GM19240 (cell line): ENCODE results near the gene DNAJC5G.
"Not testable (repeated sequence)": the region's sequence is repeated elsewhere in the genome, so short reads cannot be mapped to it uniquely, and the experiment has no call there.

ENCODE experiments used
- DNase-seq: peaks from one replicate; pipeline ENCODE4 v3.0.0; 2011; ENCODE audit warnings: low spot score; ENCODE audit not compliant: insufficient read length

Gene DNAJC5G

DNA sequence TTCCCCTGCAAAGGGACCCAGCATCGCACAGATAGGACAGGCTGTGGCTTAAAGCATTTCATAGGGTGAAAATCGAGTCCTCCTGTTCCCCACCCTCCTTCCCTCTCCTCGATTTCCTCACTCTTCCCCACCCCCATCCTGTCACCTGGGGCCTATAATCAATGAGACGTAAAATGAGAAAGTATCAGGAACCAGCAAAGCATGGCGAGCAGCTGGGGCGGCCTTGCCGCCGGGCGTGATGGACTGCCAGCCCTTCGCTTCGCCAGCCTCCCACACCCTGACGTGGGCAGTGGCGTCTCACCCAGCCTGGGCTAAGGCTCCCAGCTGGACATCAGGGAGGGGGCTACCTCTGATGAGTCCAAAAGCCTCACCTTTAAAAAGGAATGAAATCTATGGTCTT, 23.5 kb upstream of the DNAJC5G start:
- DNase-seq: no peak

DNA sequence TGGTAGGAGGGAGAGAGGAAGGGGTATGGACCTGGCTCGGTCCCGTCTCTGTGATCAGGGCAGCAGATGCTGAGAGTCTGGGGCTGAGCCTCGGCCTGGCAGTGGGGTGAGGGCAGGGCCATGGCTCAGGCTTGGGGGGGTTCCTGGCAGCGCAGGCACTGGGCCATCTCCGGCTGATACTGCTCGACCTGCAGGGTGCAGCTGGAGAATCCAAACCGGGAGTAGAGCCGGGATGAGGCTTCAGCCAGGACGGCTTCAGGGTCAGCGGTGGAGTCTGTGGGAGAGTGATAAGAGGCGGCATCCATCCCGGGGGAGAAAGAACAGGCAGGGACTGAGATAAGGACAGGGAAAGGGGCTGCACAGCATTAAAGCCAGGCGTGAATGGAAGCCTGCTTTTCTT, 20.0 kb upstream of the DNAJC5G start:
- DNase-seq: no peak

DNA sequence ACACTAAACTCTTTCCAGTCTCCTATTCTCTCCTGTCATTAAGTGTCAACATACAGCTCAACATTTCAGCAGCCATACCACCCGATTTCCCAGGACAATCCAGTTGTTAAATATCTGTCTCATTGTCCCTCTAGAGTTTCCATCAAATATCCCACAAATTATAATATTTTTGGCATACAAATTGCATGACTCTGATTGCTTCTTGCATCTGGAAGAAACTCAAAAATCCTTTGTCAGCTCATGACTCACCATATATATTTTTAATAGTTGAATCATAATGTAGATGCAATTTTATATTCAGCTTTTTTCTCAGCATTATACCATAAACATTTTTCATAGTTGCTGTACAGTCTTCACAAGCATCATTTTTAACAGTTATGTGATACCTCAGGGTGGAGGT, 19.6 kb upstream of the DNAJC5G start:
- DNase-seq: no peak

DNA sequence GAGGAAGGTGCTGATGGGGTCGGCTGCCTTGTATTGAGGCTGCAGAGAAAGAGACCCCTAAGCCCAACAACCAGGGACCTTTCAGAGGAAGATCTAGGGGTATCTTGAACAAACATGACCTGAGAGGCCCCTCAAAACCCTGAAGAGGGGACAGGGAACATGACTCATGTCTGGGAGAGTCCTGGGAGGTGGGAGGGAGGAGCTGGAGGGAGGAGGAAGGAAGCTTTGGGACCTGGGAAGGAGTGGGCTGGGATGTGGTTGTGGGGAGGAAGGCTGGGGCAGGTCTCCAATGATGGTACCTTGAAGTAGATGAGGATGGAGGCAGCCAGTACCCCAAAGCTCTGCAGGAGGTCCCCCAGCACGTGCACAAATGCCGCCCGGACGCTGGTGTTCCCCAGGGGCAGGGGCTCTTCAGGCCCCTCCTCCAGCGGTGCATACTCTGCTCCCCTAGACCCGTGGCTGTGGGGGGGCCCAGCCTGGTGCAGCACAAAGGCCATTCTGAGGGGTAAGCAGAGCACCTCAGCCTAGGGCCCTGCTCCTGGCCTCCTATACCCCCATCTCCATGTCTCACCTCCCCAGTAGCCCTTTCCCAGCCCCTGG, 18.3 kb upstream of the DNAJC5G start:
- DNase-seq: no peak

DNA sequence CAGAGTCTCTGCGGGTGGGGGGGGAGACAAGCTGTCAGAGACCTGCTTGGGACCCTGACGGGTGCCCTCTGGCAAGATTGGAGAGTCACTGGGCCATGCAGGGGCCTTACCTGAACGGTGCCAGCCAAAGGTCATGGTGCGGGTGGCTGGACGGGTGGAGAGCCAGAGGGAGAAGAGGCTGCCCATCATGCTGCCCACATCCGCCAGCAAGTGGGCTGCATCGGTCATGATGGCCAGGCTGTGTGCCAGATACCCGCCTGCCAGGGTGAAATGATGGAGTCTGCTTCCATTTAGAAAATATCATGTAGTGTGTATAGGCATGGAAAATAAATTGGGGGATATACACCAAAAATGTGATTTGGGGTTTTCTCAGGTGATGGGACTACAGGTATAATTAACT, 17.2 kb upstream of the DNAJC5G start:
- DNase-seq: no peak

DNA sequence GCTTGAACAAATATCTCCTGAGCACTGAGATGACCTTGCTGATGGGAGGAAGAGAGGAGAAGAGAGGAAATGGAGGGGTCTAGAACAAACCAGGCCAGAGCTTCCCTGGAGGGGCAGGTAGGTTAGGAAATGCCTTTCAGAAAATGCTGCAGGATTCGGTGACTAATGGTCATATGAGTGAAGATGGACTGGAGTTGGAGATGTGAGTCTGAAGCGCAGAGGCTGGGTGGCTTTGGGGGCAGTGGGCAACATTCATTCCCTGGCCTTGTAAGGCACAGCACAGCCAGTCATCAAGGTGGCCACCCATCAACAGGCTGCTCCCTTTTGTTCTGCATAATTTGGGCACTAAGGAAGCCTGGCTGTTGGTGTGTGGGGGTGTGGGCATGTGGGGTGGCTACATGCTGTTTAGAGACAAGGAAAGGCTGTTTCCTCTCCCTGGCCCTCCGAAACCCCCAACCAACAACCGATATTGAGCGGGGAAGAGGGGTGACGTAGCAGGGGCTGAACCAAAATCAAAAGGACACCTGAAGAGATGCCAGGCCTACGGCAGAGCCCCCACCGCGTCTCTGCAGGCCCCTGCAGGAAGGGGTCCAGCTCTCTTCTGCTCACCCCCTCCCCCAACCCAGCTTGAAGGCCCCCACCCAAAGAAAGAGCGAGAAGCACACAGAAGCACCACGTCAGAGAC, 13.8 kb upstream of the DNAJC5G start:
- DNase-seq: no peak

DNA sequence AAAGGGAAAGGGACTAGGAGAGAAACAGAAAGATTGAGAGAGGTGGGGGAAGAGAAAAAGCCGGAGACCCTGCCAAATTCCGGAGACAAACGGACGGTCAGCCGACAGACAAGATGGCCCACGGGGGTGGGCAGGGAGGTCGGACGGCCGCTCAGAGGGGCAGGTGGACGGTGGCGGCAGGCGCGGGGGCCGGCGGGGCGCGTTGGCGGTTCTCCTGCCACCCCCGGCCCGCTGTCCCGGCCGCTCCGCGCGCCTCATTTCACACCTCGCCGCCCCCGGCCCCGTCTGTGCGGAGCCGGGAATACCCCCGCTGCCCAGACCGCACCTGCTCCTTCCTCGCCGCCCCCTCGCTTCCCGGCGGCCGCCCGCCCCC, 13.3 kb upstream of the DNAJC5G start:
- DNase-seq: no peak

DNA sequence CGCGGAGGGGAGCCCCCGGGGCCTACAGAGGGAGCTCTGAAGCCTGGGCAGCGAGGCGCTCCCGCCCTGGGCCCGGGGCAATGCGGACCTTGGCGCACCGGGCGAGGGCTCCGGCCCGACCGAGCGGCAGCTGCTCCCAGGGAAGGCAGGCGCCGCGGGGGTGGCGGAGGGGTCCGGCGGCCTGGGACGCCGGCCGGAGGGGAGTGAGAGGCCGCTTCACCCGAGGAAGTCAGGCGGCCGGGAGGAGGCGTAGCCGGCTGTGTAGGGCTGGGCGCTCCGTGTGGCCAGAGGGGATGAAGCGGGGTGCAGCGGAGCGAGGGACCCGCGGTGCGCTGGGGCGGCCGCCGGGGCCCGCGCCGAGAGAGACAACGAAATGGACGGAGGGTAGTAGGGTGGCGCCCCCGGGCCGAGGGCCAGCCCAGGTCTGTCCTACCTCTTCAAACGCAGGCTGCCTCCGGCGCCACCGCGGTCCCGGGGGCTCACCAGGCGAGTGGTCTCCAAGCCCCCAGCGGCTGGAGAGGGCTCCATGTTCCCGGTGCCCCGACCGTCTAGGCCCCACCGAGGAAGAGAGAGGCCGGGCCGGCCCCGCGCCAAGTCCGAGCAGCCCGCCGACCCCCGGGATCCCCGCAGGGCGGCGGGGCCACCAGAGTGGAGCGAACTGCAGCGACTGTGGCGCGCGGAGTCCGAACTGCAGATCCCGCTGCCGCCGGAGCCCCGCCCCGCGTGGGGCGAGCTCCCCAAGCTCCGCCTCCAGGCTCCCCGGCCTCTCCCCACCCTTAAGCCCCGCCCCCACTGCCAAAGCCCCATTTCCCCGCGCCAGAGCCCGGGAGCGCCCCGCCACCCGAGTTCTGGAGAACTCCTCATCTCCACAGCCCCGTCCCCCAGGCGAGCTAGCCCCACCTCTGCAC, 12.6 kb upstream of the DNAJC5G start, which contains the start of gene SLC30A3:
SLC30A3 (minus strand) TSS at position 669 of the 908 bp plus-strand sequence; CDS start at position 528, 141 bp downstream.
- DNase-seq: peak; percentile 78

DNA sequence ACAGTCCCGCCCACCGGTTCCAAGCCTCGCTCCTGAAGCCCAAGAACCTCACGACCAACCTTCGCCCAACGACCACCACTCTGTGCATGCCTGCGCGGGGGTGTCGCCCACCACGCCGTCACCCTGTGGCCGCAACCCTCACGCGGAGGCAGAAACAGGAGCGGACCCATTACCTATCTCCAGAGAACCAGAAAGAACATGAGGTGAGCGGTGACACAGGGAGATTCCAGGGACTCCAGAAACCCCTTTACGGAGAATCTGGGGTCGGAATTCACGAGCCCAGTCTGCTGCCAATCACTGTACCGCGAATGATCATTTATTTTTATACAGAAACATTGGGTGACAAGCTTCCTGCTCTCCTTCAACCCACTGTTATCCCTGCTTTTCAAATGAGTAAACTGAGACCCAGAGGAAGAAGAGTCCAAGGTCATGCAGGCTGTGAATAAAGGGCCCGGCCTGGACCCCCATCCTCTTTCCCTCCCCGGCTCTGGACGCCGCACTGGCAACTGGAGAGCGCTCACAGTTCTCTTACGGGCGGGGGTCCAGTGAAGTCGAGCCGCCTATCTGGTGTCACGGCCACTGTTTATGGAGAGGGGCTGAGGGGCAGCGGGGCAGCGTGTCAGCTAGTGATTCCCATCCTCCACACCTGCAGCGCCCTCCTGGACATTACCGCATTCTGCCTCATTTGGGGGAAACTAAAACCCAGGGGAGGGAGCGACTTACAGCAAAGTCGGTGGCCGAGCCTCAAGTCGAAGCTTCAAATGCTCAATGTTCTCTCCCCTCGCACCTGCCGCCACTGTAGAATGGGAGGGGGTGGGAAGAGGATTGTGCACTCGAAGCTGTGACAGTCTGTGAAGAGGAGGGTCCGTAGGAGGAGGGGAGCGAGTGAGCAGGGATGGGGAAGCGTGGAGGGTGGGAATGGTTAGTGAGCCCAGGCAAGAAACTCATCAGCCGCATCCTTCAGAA, 11.7 kb upstream of the DNAJC5G start:
- DNase-seq: no peak

DNA sequence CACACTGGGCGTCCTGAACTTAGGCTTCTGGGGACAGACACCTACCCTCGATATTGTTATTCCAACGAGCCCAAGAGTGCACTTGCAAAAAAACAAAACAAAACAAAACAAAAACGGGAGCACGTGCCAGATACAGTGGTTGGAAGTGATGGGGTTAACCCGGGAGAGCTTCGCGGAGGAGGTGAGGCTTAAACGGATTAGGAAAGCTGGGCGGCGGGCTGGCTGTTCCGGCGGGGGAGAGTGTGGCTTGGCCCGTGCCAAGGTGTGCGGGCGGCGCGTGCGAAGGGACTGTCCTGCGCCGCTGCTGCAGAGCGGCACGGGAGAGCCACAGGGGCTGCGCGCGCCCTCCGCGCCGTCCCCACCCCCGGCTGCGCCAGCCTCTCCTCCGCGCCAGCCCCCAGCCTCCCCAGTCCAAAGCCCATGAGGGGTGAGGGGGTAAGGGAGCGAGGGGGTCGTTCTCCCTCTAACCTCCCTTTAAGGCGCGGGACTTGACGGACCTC, 10.9 kb upstream of the DNAJC5G start:
- DNase-seq: no peak

DNA sequence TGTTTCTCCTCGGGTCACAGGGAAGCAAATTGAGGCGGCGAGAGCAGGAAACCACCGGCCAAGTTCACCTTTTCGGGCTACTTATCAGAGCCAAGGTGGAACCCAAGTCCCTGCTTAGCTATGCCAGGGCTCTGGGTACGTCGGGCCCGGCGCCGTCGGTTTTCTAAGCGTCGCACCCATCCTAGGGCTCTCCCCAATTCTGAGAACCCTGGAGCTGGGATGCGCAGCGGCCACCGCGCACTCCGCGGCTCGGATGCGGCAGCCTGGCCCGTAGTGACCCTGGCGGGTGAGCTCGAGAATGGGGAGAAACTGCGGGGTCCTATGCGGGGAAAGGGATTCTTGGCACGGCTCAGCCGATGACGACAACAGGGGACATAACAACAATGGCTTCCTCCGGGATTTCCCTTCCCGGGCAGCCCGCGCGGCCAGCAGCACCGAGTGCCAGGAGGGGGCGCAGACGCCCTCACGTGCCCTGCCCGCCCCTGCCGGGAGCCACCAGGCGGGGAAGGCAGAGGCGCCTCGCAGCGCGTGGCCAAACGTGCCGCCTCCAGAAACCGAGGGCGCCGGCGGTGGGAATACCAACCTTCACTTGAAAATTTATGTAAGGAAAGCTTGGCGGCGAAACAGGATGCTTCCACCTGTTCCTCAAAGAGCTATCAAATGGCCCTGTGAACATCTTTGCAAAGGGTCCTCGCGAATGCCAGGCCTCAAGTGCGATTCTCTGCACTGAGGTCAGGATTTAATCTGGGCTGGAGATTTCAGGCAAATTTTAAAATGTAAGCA, 10.3 kb upstream of the DNAJC5G start:
- peak; percentile 55 for DNase-seq

DNA sequence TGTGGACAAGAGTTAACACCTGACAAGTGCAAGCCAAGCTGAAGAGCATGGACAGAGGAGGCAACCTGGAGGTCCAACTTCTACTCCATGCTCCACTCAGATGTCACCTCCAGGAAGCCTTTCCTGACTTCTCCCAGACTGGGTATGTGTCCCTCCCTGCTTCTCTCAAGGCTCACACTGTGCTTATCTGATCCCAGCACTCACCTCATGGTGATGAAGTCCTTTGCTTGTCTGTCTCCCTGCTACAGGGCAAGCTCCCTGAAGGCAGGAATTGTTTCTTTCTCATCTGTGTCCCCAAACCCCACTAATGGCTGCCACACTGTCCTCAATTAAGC, 9.7 kb upstream of the DNAJC5G start:
- no peak for DNase-seq

DNA sequence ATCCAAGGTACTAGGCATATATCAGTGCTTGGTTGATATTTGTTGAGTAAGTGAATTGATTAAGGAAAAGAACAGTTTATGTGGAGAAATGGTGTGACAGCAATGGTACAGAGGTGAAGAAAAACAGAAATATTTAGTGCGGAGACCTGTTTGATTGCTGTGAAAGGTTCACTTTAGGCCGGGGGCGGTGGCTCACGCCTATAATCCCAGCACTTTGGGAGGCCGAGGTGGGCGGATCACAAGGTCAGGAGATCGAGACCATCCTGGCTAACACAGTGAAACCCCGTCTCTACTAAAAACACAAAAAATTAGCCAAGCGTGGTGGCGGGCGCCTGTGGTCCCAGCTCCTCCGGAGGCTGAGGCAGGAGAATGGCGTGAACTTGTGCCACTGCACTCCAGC, 6.9 kb upstream of the DNAJC5G start:
- DNase-seq: not testable (repeated sequence)

DNA sequence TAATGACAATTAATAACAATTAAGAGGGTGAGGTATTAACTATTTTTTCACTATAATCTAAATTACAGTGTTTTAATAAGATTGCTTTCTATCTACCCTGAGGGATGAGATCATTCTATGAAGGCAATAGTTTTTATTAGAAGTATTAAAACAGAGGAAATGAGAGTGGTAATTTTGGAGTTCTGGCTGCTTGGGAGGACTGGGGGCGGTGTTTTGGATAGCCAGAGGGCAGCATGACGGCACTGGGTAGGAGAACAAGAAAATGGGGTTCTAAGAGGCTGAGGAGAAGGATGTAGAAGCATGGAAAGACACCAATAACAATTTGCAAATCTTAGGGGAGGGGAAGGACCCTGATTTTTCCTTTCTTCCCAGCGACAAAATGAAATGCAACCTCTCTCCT, 5.1 kb upstream of the DNAJC5G start:
- no peak for DNase-seq

DNA sequence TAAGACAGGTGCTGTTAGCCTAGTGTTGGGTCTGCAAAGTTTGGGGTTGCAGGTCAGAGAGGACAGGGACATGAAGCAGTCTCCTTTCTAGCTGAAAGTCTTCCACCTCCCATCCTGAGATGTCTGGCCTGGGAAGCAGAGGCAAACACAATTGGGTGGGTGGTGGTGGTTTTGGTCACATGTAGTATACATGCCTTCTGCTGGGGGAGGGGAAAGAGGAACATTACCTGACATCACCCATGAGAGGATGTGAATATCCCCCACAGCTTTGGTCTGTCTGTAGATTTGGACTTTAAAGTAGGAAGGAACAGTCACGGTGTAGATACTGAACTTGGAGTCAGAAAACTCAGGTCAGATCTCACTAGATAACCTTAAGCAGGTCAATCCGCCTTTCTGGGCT, 4.6 kb upstream of the DNAJC5G start:
- DNase-seq: no peak

DNA sequence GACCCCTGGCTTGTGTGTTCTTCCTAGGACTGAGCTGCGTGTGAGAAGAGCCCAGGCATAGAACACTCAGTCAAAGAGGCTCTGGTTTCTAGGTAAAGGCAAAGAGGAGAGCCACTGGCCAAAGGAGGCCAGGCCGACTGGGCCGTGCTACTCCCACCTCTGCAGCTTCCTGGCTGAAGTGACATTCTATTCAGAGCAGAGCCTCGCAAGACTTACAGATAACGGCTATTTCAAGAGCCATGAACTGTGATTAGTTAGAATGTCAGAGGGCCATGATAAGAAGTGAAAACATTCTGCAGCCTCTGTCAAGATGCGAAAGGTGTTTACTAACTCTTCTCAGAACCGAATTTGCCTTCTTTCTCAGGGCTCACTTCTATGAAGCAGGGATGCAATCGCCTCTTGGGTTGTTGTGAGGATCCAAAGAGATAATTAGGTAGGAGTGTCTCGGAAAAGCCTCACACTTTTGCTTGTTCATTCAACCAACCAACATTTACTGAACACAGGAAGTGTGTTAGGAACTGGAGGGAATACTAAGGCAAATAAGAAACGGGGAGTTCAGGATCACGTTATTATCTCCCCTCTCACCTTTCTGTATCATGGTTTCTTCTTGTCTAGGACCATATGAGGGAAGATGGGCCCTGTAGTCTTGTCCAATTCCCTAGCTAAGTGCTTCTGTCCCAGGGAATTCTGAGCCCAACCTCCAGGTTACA, 3.4 kb upstream of the DNAJC5G start:
- no peak for DNase-seq

DNA sequence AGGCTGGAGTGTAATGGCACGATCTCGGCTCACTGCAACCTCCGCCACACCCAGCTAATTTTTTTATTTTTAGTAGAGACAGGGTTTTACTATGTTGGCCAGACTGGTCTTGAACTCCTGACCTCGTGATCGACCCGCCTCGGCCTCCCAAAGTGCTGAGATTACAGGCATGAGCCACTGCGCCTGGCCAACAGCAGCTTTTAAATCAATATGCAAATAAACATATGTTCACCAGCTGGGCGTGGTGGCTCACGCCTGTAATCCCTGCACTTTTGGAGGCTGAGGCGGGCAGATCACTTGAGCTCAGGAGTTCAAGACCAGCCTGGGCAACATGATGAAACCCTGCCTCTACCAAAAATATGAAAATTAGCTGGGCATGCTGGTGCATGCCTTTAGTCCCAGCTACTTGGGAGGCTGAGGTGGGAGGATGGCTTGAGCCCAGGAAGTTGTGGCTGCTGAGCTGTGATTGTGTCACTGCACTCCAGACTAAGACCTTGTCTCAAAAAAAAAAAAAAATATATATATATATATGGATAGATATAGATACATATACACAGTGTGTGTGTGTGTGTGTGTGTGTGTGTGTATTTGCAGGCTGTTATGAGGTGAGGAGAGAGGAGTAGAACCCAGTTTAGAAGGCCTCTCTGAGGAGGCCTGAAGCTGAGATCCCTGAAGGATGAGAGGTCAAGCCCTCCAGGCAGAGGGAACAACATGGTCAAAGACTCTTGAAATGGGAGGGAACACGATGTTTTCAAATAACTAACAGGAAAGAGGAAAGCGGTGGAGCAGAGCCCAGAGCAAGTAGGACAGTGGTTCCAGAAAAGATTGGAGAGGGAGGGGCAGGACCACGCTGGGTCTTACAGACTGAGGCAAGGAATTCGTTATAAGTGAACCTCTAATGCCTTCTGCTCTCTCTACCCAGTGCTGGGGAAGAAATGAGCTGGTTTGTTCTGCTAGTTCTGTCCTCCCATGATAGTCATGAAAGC, 2.4 kb upstream of the DNAJC5G start:
- not testable (repeated sequence) for DNase-seq

DNA sequence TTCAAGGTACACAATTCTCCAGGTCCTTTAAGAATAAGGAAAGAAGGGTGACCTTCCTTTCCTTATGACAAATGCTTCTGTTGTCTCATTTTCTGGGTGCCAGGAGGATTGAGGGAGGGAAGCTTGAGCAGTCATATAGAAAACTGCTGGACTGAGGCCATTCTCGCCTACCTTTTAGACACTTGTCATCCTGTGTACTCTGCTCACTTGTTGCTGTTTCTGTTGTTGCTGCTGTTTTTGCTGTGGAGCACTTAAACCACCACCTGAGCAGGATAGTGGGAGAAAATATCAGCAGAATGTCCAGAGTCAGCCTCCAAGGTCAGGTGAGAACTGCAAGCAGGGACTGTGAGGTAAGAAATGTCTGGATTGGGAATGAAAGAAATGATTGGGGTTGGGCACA, 2.8 kb downstream of the DNAJC5G start:
- no peak for DNase-seq
